Nephron progenitor cell (in vitro differentiated cells): ENCODE data around the gene WDR70.

Source experiments
- DNase-seq: peaks from one replicate; pipeline ENCODE4 v3.0.0; 2021
- H3K27ac Mint-ChIP-seq: 2 replicates; pipeline ENCODE4 v1.8.0; 2021; ENCODE audit warnings: mild to moderate bottlenecking, moderate library complexity, mixed read lengths
- H3K27me3 Mint-ChIP-seq: 2 replicates; pipeline ENCODE4 v1.8.0; 2021; ENCODE audit warnings: mild to moderate bottlenecking, low read depth, mixed read lengths; ENCODE audit not compliant: poor library complexity
- H3K36me3 Mint-ChIP-seq: 2 replicates; pipeline ENCODE4 v1.8.0; 2021; ENCODE audit warnings: low read depth, mixed read lengths
- H3K4me1 Mint-ChIP-seq: 2 replicates; pipeline ENCODE4 v1.8.0; 2021; ENCODE audit warnings: mixed read lengths
- H3K4me3 Mint-ChIP-seq: 2 replicates; pipeline ENCODE4 v1.8.0; 2021; ENCODE audit warnings: mild to moderate bottlenecking, moderate library complexity, mixed read lengths
- H3K9me3 Mint-ChIP-seq: 2 replicates; pipeline ENCODE4 v1.8.0; 2021; ENCODE audit warnings: mild to moderate bottlenecking, moderate library complexity, mixed read lengths
- CTCF ChIP-seq: fragments of 200-600 bp; sonication (generic); IDR thresholded peaks from 2 replicates; pipeline ENCODE4 v1.5.0; 2021; ENCODE audit warnings: antibody characterized with exemption

WDR70 gene

GRCh38 chr5:37598733-37599132 is 219.6 kb downstream of the WDR70 start:
- Mint-ChIP-seq H3K4me1 (no peaks in the 10 kb centered on the region), H3K9me3 (peaks cover 27% of the 10 kb centered on the region), H3K36me3 (peaks cover 24% of the 10 kb centered on the region), H3K27me3 (no peaks in the 10 kb centered on the region), H3K4me3 (no peak overlapping the region), H3K27ac (no peak overlapping the region)
- no peak for TF ChIP-seq CTCF
- DNase-seq = no peak

GRCh38 chr5:37601163-37601562 is 222.0 kb downstream of the WDR70 start:
- Mint-ChIP-seq H3K27me3 (no peaks in the 10 kb centered on the region), H3K9me3 (peaks cover 16% of the 10 kb centered on the region), H3K27ac (no peak overlapping the region), H3K4me3 (no peak overlapping the region), H3K36me3 (peaks cover 24% of the 10 kb centered on the region), H3K4me1 (no peaks in the 10 kb centered on the region)
- no peak for TF ChIP-seq CTCF
- DNase-seq = no peak

GRCh38 chr5:37603072-37603471 is 224.0 kb downstream of the WDR70 start:
- Mint-ChIP-seq H3K27me3 (no peaks in the 10 kb centered on the region), H3K9me3 (peaks cover 16% of the 10 kb centered on the region), H3K36me3 (peaks cover 25% of the 10 kb centered on the region), H3K4me3 (no peak overlapping the region), H3K4me1 (no peaks in the 10 kb centered on the region), H3K27ac (no peak overlapping the region)
- no peak for DNase-seq
- no peak for TF ChIP-seq CTCF

GRCh38 chr5:37604290-37604689 is 225.2 kb downstream of the WDR70 start:
- no peak overlapping the region for H3K4me3 Mint-ChIP-seq
- H3K27me3 Mint-ChIP-seq = no peaks in the 10 kb centered on the region
- peaks cover 16% of the 10 kb centered on the region for H3K9me3 Mint-ChIP-seq
- no peak for TF ChIP-seq CTCF
- H3K27ac Mint-ChIP-seq = no peak overlapping the region
- H3K4me1 Mint-ChIP-seq = no peaks in the 10 kb centered on the region
- DNase-seq = no peak
- peaks cover 22% of the 10 kb centered on the region for H3K36me3 Mint-ChIP-seq

- Mint-ChIP-seq H3K4me3 (no peak overlapping the region), H3K4me1 (no peaks in the 10 kb centered on the region), H3K36me3 (peaks cover 13% of the 10 kb centered on the region), H3K27me3 (no peaks in the 10 kb centered on the region), H3K9me3 (peaks cover 8% of the 10 kb centered on the region), H3K27ac (no peak overlapping the region)
- DNase-seq = no peak
- no peak for TF ChIP-seq CTCF
These were observed 227.0 kb downstream of the WDR70 start for GRCh38 chr5:37606148-37606547.

GRCh38 chr5:37606632-37607248 is 227.6 kb downstream of the WDR70 start:
- Mint-ChIP-seq H3K4me1 (no peaks in the 10 kb centered on the region), H3K27me3 (no peaks in the 10 kb centered on the region), H3K27ac (no peak overlapping the region), H3K36me3 (peaks cover 7% of the 10 kb centered on the region), H3K4me3 (no peak overlapping the region), H3K9me3 (peaks cover 2% of the 10 kb centered on the region)
- no peak for DNase-seq
- TF ChIP-seq CTCF = no peak
